ENCODE measurements around the gene GPR156. TPM values are rescaled to one million over a fixed set of nuclear protein-coding genes. Genes with fewer than 3 reads are reported as not detected.
"Not testable (repeated sequence)": the region's sequence is repeated elsewhere in the genome, so short reads cannot be mapped to it uniquely, and the experiment has no call there.

Gene GPR156
- polyA plus RNA-seq, 1 donor from 2014 or later, result 0.22 TPM

DNA sequence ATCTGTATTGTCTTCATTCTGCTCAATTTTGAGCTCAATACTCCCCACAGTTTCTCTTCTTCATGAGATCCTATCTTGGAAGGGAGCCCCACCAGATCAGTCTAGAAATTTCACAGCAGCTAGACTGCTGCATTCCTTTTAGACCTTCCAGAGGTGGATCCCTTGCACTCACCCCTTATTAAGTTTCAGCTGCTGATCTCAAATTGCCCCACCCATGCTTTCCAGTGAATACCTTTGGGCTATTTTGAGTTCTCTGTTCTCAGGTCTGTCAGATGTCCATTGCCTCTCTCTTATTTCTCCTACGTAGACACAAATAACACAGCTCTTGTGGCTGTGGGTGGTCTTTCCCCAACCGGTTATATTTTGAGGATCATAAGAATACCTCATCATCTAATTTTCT is 60.8 kb downstream of the GPR156 start:
- H3K27me3 ChIP-seq (ENCODE audit: insufficient read depth, low read depth, low read length), result no peaks in the 10 kb centered on the region
- no peaks in the 10 kb centered on the region for H3K9me2 ChIP-seq (ENCODE audit: insufficient read depth, low read length)
- H3K36me3 ChIP-seq (ENCODE audit: insufficient read depth, low read length), result no peaks in the 10 kb centered on the region
- no peaks in the 10 kb centered on the region for H4K20me1 ChIP-seq (ENCODE audit: insufficient read depth)
- H2AFZ ChIP-seq (ENCODE audit: low read depth, low read length), result no peak overlapping the region
- H3K4me2 ChIP-seq (ENCODE audit: low read length), result no peak overlapping the region
- no peak overlapping the region for H3K27ac ChIP-seq (ENCODE audit: low read length)
- H3K4me3 ChIP-seq (ENCODE audit: low read length), result no peak overlapping the region
- TF ChIP-seq EZH2 (IDR thresholded peaks at IDR 0.05; ENCODE audit: borderline replicate concordance, insufficient read depth, low read length, poor library complexity, severe bottlenecking) (no peak), EP300 (conservative IDR thresholded peaks at IDR 0.05; ENCODE audit: poor library complexity, severe bottlenecking) (no peak), MXI1 (conservative IDR thresholded peaks at IDR 0.05; ENCODE audit: poor library complexity, severe bottlenecking) (no peak), POLR2AphosphoS5 (IDR thresholded peaks at IDR 0.05) (no peak), RAD21 (conservative IDR thresholded peaks at IDR 0.05) (no peak), TAF1 (IDR thresholded peaks at IDR 0.05; ENCODE audit: low read depth) (no peak), SMC3 (conservative IDR thresholded peaks at IDR 0.05; ENCODE audit: poor library complexity) (no peak)
- TF ChIP-seq, protein P1, sequence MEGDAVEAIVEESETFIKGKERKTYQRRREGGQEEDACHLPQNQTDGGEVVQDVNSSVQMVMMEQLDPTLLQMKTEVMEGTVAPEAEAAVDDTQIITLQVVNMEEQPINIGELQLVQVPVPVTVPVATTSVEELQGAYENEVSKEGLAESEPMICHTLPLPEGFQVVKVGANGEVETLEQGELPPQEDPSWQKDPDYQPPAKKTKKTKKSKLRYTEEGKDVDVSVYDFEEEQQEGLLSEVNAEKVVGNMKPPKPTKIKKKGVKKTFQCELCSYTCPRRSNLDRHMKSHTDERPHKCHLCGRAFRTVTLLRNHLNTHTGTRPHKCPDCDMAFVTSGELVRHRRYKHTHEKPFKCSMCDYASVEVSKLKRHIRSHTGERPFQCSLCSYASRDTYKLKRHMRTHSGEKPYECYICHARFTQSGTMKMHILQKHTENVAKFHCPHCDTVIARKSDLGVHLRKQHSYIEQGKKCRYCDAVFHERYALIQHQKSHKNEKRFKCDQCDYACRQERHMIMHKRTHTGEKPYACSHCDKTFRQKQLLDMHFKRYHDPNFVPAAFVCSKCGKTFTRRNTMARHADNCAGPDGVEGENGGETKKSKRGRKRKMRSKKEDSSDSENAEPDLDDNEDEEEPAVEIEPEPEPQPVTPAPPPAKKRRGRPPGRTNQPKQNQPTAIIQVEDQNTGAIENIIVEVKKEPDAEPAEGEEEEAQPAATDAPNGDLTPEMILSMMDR (IDR thresholded peaks at IDR 0.05; ENCODE audit: poor library complexity, severe bottlenecking), result no peak
- TF ChIP-seq, protein P2, sequence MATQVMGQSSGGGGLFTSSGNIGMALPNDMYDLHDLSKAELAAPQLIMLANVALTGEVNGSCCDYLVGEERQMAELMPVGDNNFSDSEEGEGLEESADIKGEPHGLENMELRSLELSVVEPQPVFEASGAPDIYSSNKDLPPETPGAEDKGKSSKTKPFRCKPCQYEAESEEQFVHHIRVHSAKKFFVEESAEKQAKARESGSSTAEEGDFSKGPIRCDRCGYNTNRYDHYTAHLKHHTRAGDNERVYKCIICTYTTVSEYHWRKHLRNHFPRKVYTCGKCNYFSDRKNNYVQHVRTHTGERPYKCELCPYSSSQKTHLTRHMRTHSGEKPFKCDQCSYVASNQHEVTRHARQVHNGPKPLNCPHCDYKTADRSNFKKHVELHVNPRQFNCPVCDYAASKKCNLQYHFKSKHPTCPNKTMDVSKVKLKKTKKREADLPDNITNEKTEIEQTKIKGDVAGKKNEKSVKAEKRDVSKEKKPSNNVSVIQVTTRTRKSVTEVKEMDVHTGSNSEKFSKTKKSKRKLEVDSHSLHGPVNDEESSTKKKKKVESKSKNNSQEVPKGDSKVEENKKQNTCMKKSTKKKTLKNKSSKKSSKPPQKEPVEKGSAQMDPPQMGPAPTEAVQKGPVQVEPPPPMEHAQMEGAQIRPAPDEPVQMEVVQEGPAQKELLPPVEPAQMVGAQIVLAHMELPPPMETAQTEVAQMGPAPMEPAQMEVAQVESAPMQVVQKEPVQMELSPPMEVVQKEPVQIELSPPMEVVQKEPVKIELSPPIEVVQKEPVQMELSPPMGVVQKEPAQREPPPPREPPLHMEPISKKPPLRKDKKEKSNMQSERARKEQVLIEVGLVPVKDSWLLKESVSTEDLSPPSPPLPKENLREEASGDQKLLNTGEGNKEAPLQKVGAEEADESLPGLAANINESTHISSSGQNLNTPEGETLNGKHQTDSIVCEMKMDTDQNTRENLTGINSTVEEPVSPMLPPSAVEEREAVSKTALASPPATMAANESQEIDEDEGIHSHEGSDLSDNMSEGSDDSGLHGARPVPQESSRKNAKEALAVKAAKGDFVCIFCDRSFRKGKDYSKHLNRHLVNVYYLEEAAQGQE (IDR thresholded peaks at IDR 0.05; ENCODE audit: borderline replicate concordance), result no peak
- H3F3A ChIP-seq (ENCODE audit: insufficient read depth, low read length, poor library complexity, severe bottlenecking), result no peaks in the 10 kb centered on the region
- no peak overlapping the region for H3K9ac ChIP-seq (ENCODE audit: low read length)
- no peaks in the 10 kb centered on the region for H3K79me2 ChIP-seq (replicated peaks; ENCODE audit: insufficient read depth, low read length)
- H3K9me3 ChIP-seq (ENCODE audit: low read length), result no peaks in the 10 kb centered on the region

DNA sequence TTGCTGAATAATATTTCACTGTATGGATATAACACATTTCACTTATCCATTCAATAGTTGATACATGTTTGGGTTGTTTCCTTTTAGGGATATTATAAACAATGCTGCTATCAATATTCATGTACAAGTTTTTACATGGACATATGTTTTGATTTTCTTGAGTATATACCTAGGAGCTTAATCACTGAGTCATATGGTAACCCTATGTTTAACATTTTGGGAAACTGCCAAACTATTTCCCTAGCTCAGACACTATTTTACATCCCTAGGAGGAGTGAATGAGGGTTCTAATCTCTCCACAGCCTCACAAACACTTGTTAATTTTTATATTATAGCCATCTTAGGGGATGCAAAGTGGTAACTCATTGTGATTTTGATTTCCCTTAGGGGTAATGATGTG is 66.0 kb downstream of the GPR156 start:
- Histone ChIP-seq H3K4me3 (ENCODE audit: low read length) (no peak overlapping the region), H3K9me3 (ENCODE audit: low read length) (no peaks in the 10 kb centered on the region), H3K9ac (ENCODE audit: low read length) (no peak overlapping the region), H3K4me2 (ENCODE audit: low read length) (no peak overlapping the region), H2AFZ (ENCODE audit: low read depth, low read length) (no peak overlapping the region), H3K36me3 (ENCODE audit: insufficient read depth, low read length) (no peaks in the 10 kb centered on the region), H4K20me1 (ENCODE audit: insufficient read depth) (no peaks in the 10 kb centered on the region), H3F3A (ENCODE audit: insufficient read depth, low read length, poor library complexity, severe bottlenecking) (no peaks in the 10 kb centered on the region), H3K9me2 (ENCODE audit: insufficient read depth, low read length) (no peaks in the 10 kb centered on the region), H3K27me3 (ENCODE audit: insufficient read depth, low read depth, low read length) (no peaks in the 10 kb centered on the region), H3K79me2 (replicated peaks; ENCODE audit: insufficient read depth, low read length) (no peaks in the 10 kb centered on the region), H3K27ac (ENCODE audit: low read length) (no peak overlapping the region)
- TF ChIP-seq TAF1 (IDR thresholded peaks at IDR 0.05; ENCODE audit: low read depth) (no peak), MXI1 (conservative IDR thresholded peaks at IDR 0.05; ENCODE audit: poor library complexity, severe bottlenecking) (no peak), SMC3 (conservative IDR thresholded peaks at IDR 0.05; ENCODE audit: poor library complexity) (no peak), EP300 (conservative IDR thresholded peaks at IDR 0.05; ENCODE audit: poor library complexity, severe bottlenecking) (no peak), POLR2AphosphoS5 (IDR thresholded peaks at IDR 0.05) (no peak), EZH2 (IDR thresholded peaks at IDR 0.05; ENCODE audit: borderline replicate concordance, insufficient read depth, low read length, poor library complexity, severe bottlenecking) (no peak), RAD21 (conservative IDR thresholded peaks at IDR 0.05) (no peak)
- TF ChIP-seq, protein P1 (IDR thresholded peaks at IDR 0.05; ENCODE audit: poor library complexity, severe bottlenecking), result no peak
- TF ChIP-seq, protein P2 (IDR thresholded peaks at IDR 0.05; ENCODE audit: borderline replicate concordance), result no peak

DNA sequence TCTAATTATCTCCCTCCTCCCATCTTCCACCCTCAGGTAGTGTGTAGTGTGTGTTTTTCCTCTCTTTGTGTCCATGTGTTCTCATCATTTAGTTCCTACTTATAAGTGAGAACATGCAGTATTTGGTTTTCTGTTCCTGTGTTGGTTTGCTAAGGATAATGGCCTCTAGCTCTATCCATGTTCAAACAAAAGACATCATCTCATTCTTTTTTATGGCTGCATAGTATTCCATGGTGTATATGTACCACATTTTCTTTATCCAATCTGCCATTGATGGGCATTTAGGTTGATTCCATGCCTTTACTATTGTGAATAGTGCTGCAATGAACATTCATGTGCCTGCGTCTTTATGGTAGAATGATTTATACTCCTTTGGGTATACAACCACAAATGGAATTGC is 68.4 kb downstream of the GPR156 start:
- H3K27me3 ChIP-seq (ENCODE audit: insufficient read depth, low read depth, low read length); H3K9ac ChIP-seq (ENCODE audit: low read length); H3K9me3 ChIP-seq (ENCODE audit: low read length); H3F3A ChIP-seq (ENCODE audit: insufficient read depth, low read length, poor library complexity, severe bottlenecking); H3K79me2 ChIP-seq (replicated peaks; ENCODE audit: insufficient read depth, low read length); H3K4me2 ChIP-seq (ENCODE audit: low read length); H4K20me1 ChIP-seq (ENCODE audit: insufficient read depth); H3K4me3 ChIP-seq (ENCODE audit: low read length); H3K27ac ChIP-seq (ENCODE audit: low read length); H3K36me3 ChIP-seq (ENCODE audit: insufficient read depth, low read length); H2AFZ ChIP-seq (ENCODE audit: low read depth, low read length); H3K9me2 ChIP-seq (ENCODE audit: insufficient read depth, low read length): not testable (repeated sequence)
